Dermis microvascular lymphatic vessel endothelial cell (primary cell): ENCODE measurements around the gene EDRF1. TPM values are rescaled to one million over a fixed set of nuclear protein-coding genes. Genes with fewer than 3 reads are reported as not detected.
"Not testable (repeated sequence)": the region's sequence is repeated elsewhere in the genome, so short reads cannot be mapped to it uniquely, and the experiment has no call there.

Source experiments
- DNase-seq, 2 donors: peaks; one replicate each; pipeline versions ENCODE4 v3.0.0 to v3.0.0-alpha.2; 2010; ENCODE audit warnings: low read depth in 2 of 2
- total RNA-seq: library from RNA; depleted of rRNA; stranded (reverse); fragments of >200 nt; gene quantifications from 2 replicates; pipeline ENCODE4 v1.2.1, GENCODE V29; 2014

The EDRF1 gene
- total RNA-seq, 1 donor from 2014 or later = 12.5 TPM

GRCh38 chr10:125708971-125709503, 10.5 kb upstream of the EDRF1 start:
- DNase-seq = no peak

GRCh38 chr10:125709553-125710474, 9.7 kb upstream of the EDRF1 start:
- DNase-seq = no peak

- no peak for DNase-seq
Measured at GRCh38 chr10:125711110-125711750, 8.3 kb upstream of the EDRF1 start.

GRCh38 chr10:125714728-125715127, 4.8 kb upstream of the EDRF1 start:
- not testable (repeated sequence) for DNase-seq

- peak in 1 of 2 donors; percentile 8 for DNase-seq
Measured at GRCh38 chr10:125720002-125720382, 483 bp downstream of the EDRF1 start.

GRCh38 chr10:125721035-125721434, 1.5 kb downstream of the EDRF1 start:
- no peak for DNase-seq

GRCh38 chr10:125722811-125723210, 3.3 kb downstream of the EDRF1 start:
- DNase-seq = peak; percentile 46 to 52

GRCh38 chr10:125726914-125727313, 7.4 kb downstream of the EDRF1 start:
- no peak for DNase-seq

- DNase-seq = no peak
Measured at GRCh38 chr10:125727436-125727835, 7.9 kb downstream of the EDRF1 start.

- DNase-seq = no peak
Measured at GRCh38 chr10:125734148-125734547, 14.6 kb downstream of the EDRF1 start.

GRCh38 chr10:125734823-125735222, 15.3 kb downstream of the EDRF1 start:
- DNase-seq = no peak

- DNase-seq = no peak
Measured at GRCh38 chr10:125738206-125738605, 18.7 kb downstream of the EDRF1 start.

- no peak for DNase-seq
Measured at GRCh38 chr10:125739994-125740679, 20.6 kb downstream of the EDRF1 start.

- peak in 1 of 2 donors; percentile 34 for DNase-seq
Measured at GRCh38 chr10:125742465-125742864, 23.0 kb downstream of the EDRF1 start.

- no peak for DNase-seq
Measured at GRCh38 chr10:125744909-125745308, 25.4 kb downstream of the EDRF1 start.

- DNase-seq = no peak
Measured at GRCh38 chr10:125747417-125747816, 27.9 kb downstream of the EDRF1 start.

GRCh38 chr10:125756196-125756595, 36.7 kb downstream of the EDRF1 start:
- DNase-seq = peak; percentile 51 to 73

GRCh38 chr10:125756853-125757487, 37.5 kb downstream of the EDRF1 start:
- DNase-seq = no peak

- DNase-seq = peak in 1 of 2 donors; percentile 38
Measured at GRCh38 chr10:125757742-125758141, 38.2 kb downstream of the EDRF1 start.

- DNase-seq = no peak
Measured at GRCh38 chr10:125761961-125762360, 42.5 kb downstream of the EDRF1 start.
